PC-9 (cell line): Measurements from ENCODE around the gene IL2RA. TPM values are rescaled to one million over a fixed set of nuclear protein-coding genes. Genes with fewer than 3 reads are reported as not detected.

ENCODE experiments used
- BruUV-seq: library from RNA; stranded (reverse); fragments of 400-500 nt; replicated peaks from 2 replicates; lab custom pipeline; 2021; lab: Mats Ljungman, UMichigan
- CTCF ChIA-PET: fragments of 300-600 bp; sonication (Branson Sonifier 250); formaldehyde crosslinking; loops from one replicate; lab custom pipeline; 2022; ENCODE audit warnings: antibody characterized with exemption; lab: Charles Lee
- POLR2A ChIA-PET: fragments of 300-600 bp; sonication (Branson Sonifier 250); formaldehyde crosslinking; loops from one replicate; lab custom pipeline; 2022; ENCODE audit warnings: antibody characterized with exemption; ENCODE audit not compliant: unreplicated experiment; lab: Charles Lee
- DNase-seq, 2 experiments: peaks; one replicate each; pipeline versions ENCODE4 v3.0.0 to v3.0.0-alpha.2; 2015 to 2022; ENCODE audit warnings: mixed read lengths in 1 of 2
- H2AFZ ChIP-seq: fragments of 200-600 bp; sonication (generic); 2 replicates; pipeline ENCODE4 v1.8.1; 2017; ENCODE audit warnings: antibody characterized with exemption
- H3F3A ChIP-seq: fragments of 200-600 bp; sonication (generic); 2 replicates; pipeline ENCODE4 v1.8.1; 2017; ENCODE audit warnings: antibody characterized with exemption, mild to moderate bottlenecking, low read depth; ENCODE audit not compliant: insufficient read depth
- H3K27ac ChIP-seq: fragments of 200-600 bp; sonication (generic); 2 replicates; pipeline ENCODE4 v1.6.1; 2016; ENCODE audit warnings: mixed run types
- H3K27me3 ChIP-seq: fragments of 200-600 bp; sonication (generic); 2 replicates; pipeline ENCODE4 v1.6.1; 2016; ENCODE audit warnings: low read depth, mixed run types; ENCODE audit not compliant: insufficient read depth
- H3K36me3 ChIP-seq: fragments of 200-600 bp; sonication (generic); 2 replicates; pipeline ENCODE4 v1.6.1; 2016; ENCODE audit warnings: low read depth, mixed run types
- H3K4me1 ChIP-seq: fragments of 200-600 bp; sonication (generic); replicated peaks from 2 replicates; pipeline ENCODE4 v1.6.1; 2016; ENCODE audit warnings: mixed run types; ENCODE audit not compliant: insufficient read depth
- H3K4me2 ChIP-seq: fragments of 200-600 bp; sonication (generic); 2 replicates; pipeline ENCODE4 v1.6.1; 2017; ENCODE audit warnings: mixed run types
- H3K4me3 ChIP-seq: fragments of 200-600 bp; sonication (generic); 2 replicates; pipeline ENCODE4 v1.6.1; 2016; ENCODE audit warnings: mixed run types
- H3K79me2 ChIP-seq: fragments of 200-600 bp; sonication (generic); 2 replicates; pipeline ENCODE4 v1.6.1; 2017; ENCODE audit warnings: low read depth, mixed run types
- H3K9me2 ChIP-seq: fragments of 200-600 bp; sonication (generic); 2 replicates; pipeline ENCODE4 v1.8.1; 2017; ENCODE audit warnings: mild to moderate bottlenecking; ENCODE audit not compliant: insufficient read depth
- H3K9me3 ChIP-seq: fragments of 200-600 bp; sonication (generic); 2 replicates; pipeline ENCODE4 v1.8.1; 2016; ENCODE audit warnings: low read depth; ENCODE audit not compliant: insufficient read depth
- H4K20me1 ChIP-seq: fragments of 200-600 bp; sonication (generic); 2 replicates; pipeline ENCODE4 v1.8.1; 2017; ENCODE audit not compliant: insufficient read depth
- CTCF ChIP-seq: fragments of 200-600 bp; sonication (generic); conservative IDR thresholded peaks from 2 replicates; pipeline ENCODE4 v1.6.1; 2017; ENCODE audit warnings: mixed run types, antibody characterized with exemption, mild to moderate bottlenecking, moderate library complexity
- EZH2 ChIP-seq: fragments of 200-600 bp; sonication (generic); IDR thresholded peaks from 2 replicates; pipeline ENCODE4 v1.8.0; 2017; ENCODE audit warnings: antibody characterized with exemption, low read depth
- intact Hi-C: fragments of 100-400 bp; cut with micrococcal nuclease; formaldehyde crosslinking; loops from one replicate; pipeline ENCODE4 v1.10.0; 2022; ENCODE audit not compliant: unreplicated experiment
- total RNA-seq: library from RNA; stranded (reverse); gene quantifications from 2 replicates; pipeline ENCODE4 v1.2.3, GENCODE V29; 2021

IL2RA gene
- total RNA-seq, 1 experiment from 2014 or later: not detected

GRCh38 chr10:6095810-6096570 is 33.8 kb upstream of the IL2RA start:
- Histone ChIP-seq H3F3A (no peaks in the 10 kb centered on the region), H3K9me2 (no peaks in the 10 kb centered on the region), H3K27ac (no peak overlapping the region), H3K4me1 (peaks cover 7% of the 10 kb centered on the region; the same call in 1 of the 2 replicates), H2AFZ (no peak overlapping the region), H3K9me3 (no peaks in the 10 kb centered on the region), H3K27me3 (no peaks in the 10 kb centered on the region), H3K4me2 (no peak overlapping the region), H3K4me3 (no peak overlapping the region), H3K36me3 (no peaks in the 10 kb centered on the region), H3K79me2 (peaks cover 72% of the 10 kb centered on the region), H4K20me1 (peaks cover 46% of the 10 kb centered on the region)
- TF ChIP-seq CTCF (no peak), EZH2 (no peak)
- POLR2A ChIA-PET: interaction anchor here (0.6 kb wide), 1 partner anchor 436 kb away, joined by 3 read pairs; no protein-coding TSS in a partner anchor
- CTCF ChIA-PET: interaction anchor here (0.6 kb wide), 1 partner anchor 1304 kb away, joined by 3 read pairs; no protein-coding TSS in a partner anchor
- no peak for DNase-seq
- BruUV-seq: no TSS peak
- intact Hi-C loops: no loop called here

- Histone ChIP-seq H3K36me3 (no peaks in the 10 kb centered on the region), H3K4me3 (no peak overlapping the region), H3K9me3 (no peaks in the 10 kb centered on the region), H3K27me3 (no peaks in the 10 kb centered on the region), H3F3A (no peaks in the 10 kb centered on the region), H4K20me1 (peaks cover 53% of the 10 kb centered on the region), H3K4me1 (peaks cover 16% of the 10 kb centered on the region), H2AFZ (no peak overlapping the region), H3K27ac (no peak overlapping the region), H3K9me2 (no peaks in the 10 kb centered on the region), H3K4me2 (no peak overlapping the region), H3K79me2 (peaks cover 82% of the 10 kb centered on the region)
- CTCF ChIA-PET: no interaction called here
- no peak for DNase-seq
- intact Hi-C loops: no loop called here
- POLR2A ChIA-PET: no interaction called here
- BruUV-seq: no TSS peak
- TF ChIP-seq EZH2 (no peak), CTCF (no peak)
Observed at GRCh38 chr10:6092731-6093130, 30.6 kb upstream of the IL2RA start.

- H3K79me2 ChIP-seq: peaks cover 75% of the 10 kb centered on the region
- no peak overlapping the region for H3K4me3 ChIP-seq
- no peaks in the 10 kb centered on the region for H3K36me3 ChIP-seq
- intact Hi-C loops: no loop called here
- H3K9me3 ChIP-seq: no peaks in the 10 kb centered on the region
- no peaks in the 10 kb centered on the region for H3F3A ChIP-seq
- TF ChIP-seq EZH2 (no peak), CTCF (no peak)
- H4K20me1 ChIP-seq: peaks cover 48% of the 10 kb centered on the region
- H3K4me1 ChIP-seq: peaks cover 16% of the 10 kb centered on the region
- POLR2A ChIA-PET: no interaction called here
- no peak for DNase-seq
- H3K27ac ChIP-seq: no peak overlapping the region
- no TSS peak for BruUV-seq
- no peaks in the 10 kb centered on the region for H3K27me3 ChIP-seq
- H3K4me2 ChIP-seq: peak overlapping the region; percentile 34; the same call in 1 of the 2 replicates
- CTCF ChIA-PET: interaction anchor here (0.6 kb wide), 1 partner anchor 203 kb away, joined by 3 read pairs; no protein-coding TSS in a partner anchor
- no peak overlapping the region for H2AFZ ChIP-seq
- H3K9me2 ChIP-seq: no peaks in the 10 kb centered on the region
Observed at GRCh38 chr10:6091630-6092029, 29.5 kb upstream of the IL2RA start.
